KMS-11 (cell line): ENCODE data around the gene RPH3AL.

Experiments used
- H2AFZ ChIP-seq: fragments of 200-600 bp; sonication (generic); 2 replicates; pipeline ENCODE4 v1.6.1; 2016; ENCODE audit warnings: antibody characterized with exemption, mixed run types, low read depth
- H3K27ac ChIP-seq: fragments of 200-600 bp; sonication (generic); 2 replicates; pipeline ENCODE4 v1.6.1; 2016; ENCODE audit warnings: mild to moderate bottlenecking, mixed run types
- H3K27me3 ChIP-seq: fragments of 200-600 bp; sonication (generic); 2 replicates; pipeline ENCODE4 v1.6.1; 2017; ENCODE audit warnings: mild to moderate bottlenecking, low read depth, mixed run types, moderate library complexity; ENCODE audit not compliant: insufficient read depth
- H3K36me3 ChIP-seq: fragments of 200-600 bp; sonication (generic); 2 replicates; pipeline ENCODE4 v1.6.1; 2017; ENCODE audit warnings: mild to moderate bottlenecking, mixed run types; ENCODE audit not compliant: insufficient read depth
- H3K4me1 ChIP-seq: fragments of 200-600 bp; sonication (generic); 2 replicates; pipeline ENCODE4 v1.6.1; 2016; ENCODE audit warnings: mild to moderate bottlenecking, low read depth, mixed run types; ENCODE audit not compliant: poor library complexity, severe bottlenecking
- H3K4me2 ChIP-seq: fragments of 200-600 bp; sonication (generic); 2 replicates; pipeline ENCODE4 v1.7.0; 2016; ENCODE audit warnings: mild to moderate bottlenecking, mixed run types
- H3K4me3 ChIP-seq: fragments of 200-600 bp; sonication (generic); IDR thresholded peaks from 2 replicates; pipeline ENCODE4 v1.6.1; 2017; ENCODE audit warnings: low read depth, low read length, mixed read lengths; ENCODE audit not compliant: insufficient read depth
- H3K79me2 ChIP-seq: fragments of 200-600 bp; sonication (generic); 2 replicates; pipeline ENCODE4 v1.6.1; 2016; ENCODE audit warnings: low read depth, mixed run types; ENCODE audit not compliant: insufficient read depth
- H3K9ac ChIP-seq: fragments of 200-600 bp; sonication (generic); 2 replicates; pipeline ENCODE4 v1.6.1; 2016; ENCODE audit warnings: mild to moderate bottlenecking, mixed run types
- H4K20me1 ChIP-seq: fragments of 200-600 bp; sonication (generic); 2 replicates; pipeline ENCODE4 v1.6.1; 2016; ENCODE audit warnings: mild to moderate bottlenecking, mixed run types; ENCODE audit not compliant: insufficient read depth
- CTCF ChIP-seq: fragments of 200-600 bp; sonication (generic); conservative IDR thresholded peaks from 2 replicates; pipeline ENCODE4 v1.6.1; 2017; ENCODE audit warnings: low read depth, mild to moderate bottlenecking, antibody characterized with exemption, low read length, moderate library complexity, mixed read lengths

Gene RPH3AL

GRCh38 chr17:290626-291025, 62.0 kb downstream of the RPH3AL start:
- TF ChIP-seq CTCF: no peak
- no peak overlapping the region for H3K4me2 ChIP-seq
- no peak overlapping the region for H3K27ac ChIP-seq
- H4K20me1 ChIP-seq: no peaks in the 10 kb centered on the region
- H3K4me3 ChIP-seq: no peak overlapping the region
- H3K4me1 ChIP-seq: no peaks in the 10 kb centered on the region
- no peaks in the 10 kb centered on the region for H3K36me3 ChIP-seq
- no peak overlapping the region for H3K9ac ChIP-seq
- H3K79me2 ChIP-seq: no peaks in the 10 kb centered on the region
- H3K27me3 ChIP-seq: no peaks in the 10 kb centered on the region
- H2AFZ ChIP-seq: no peak overlapping the region

GRCh38 chr17:290121-290521, 62.5 kb downstream of the RPH3AL start:
- Histone ChIP-seq H3K27ac (no peak overlapping the region), H3K36me3 (no peaks in the 10 kb centered on the region), H3K4me2 (no peak overlapping the region), H2AFZ (no peak overlapping the region), H3K4me1 (no peaks in the 10 kb centered on the region), H4K20me1 (no peaks in the 10 kb centered on the region), H3K27me3 (no peaks in the 10 kb centered on the region), H3K4me3 (no peak overlapping the region), H3K9ac (no peak overlapping the region), H3K79me2 (no peaks in the 10 kb centered on the region)
- TF ChIP-seq CTCF: no peak

- no peak overlapping the region for H3K4me2 ChIP-seq
- H3K36me3 ChIP-seq: no peaks in the 10 kb centered on the region
- no peak overlapping the region for H3K9ac ChIP-seq
- H2AFZ ChIP-seq: no peak overlapping the region
- no peak overlapping the region for H3K4me3 ChIP-seq
- no peaks in the 10 kb centered on the region for H3K4me1 ChIP-seq
- no peak for TF ChIP-seq CTCF
- no peaks in the 10 kb centered on the region for H3K27me3 ChIP-seq
- H3K79me2 ChIP-seq: no peaks in the 10 kb centered on the region
- no peak overlapping the region for H3K27ac ChIP-seq
- no peaks in the 10 kb centered on the region for H4K20me1 ChIP-seq
These were observed 63.2 kb downstream of the RPH3AL start for GRCh38 chr17:289409-289808.

GRCh38 chr17:288802-289356, 63.7 kb downstream of the RPH3AL start:
- no peaks in the 10 kb centered on the region for H3K79me2 ChIP-seq
- TF ChIP-seq CTCF: no peak
- no peak overlapping the region for H3K4me2 ChIP-seq
- no peaks in the 10 kb centered on the region for H3K4me1 ChIP-seq
- no peak overlapping the region for H3K27ac ChIP-seq
- H2AFZ ChIP-seq: no peak overlapping the region
- H3K27me3 ChIP-seq: no peaks in the 10 kb centered on the region
- H3K4me3 ChIP-seq: no peak overlapping the region
- no peak overlapping the region for H3K9ac ChIP-seq
- no peaks in the 10 kb centered on the region for H4K20me1 ChIP-seq
- H3K36me3 ChIP-seq: no peaks in the 10 kb centered on the region

GRCh38 chr17:286571-286970, 66.0 kb downstream of the RPH3AL start:
- Histone ChIP-seq H3K4me3 (no peak overlapping the region), H3K9ac (no peak overlapping the region), H2AFZ (no peak overlapping the region), H3K27ac (no peak overlapping the region), H3K27me3 (no peaks in the 10 kb centered on the region), H3K79me2 (no peaks in the 10 kb centered on the region), H3K4me1 (no peaks in the 10 kb centered on the region), H3K36me3 (no peaks in the 10 kb centered on the region), H4K20me1 (no peaks in the 10 kb centered on the region), H3K4me2 (no peak overlapping the region)
- no peak for TF ChIP-seq CTCF
